ENCODE measurements around the gene PCDH15.

Gene PCDH15

GRCh38 chr10:54108961-54109360, 692.1 kb downstream of the PCDH15 start:
- DNase-seq, result no peak

- DNase-seq, result no peak
Observed at GRCh38 chr10:54096892-54097291, 704.1 kb downstream of the PCDH15 start.

- DNase-seq, result no peak
Observed at GRCh38 chr10:54094321-54094720, 706.7 kb downstream of the PCDH15 start.

- DNase-seq, result no peak
Observed at GRCh38 chr10:54091237-54091636, 709.8 kb downstream of the PCDH15 start.

GRCh38 chr10:54081950-54082349, 719.1 kb downstream of the PCDH15 start:
- no peak for DNase-seq

GRCh38 chr10:54067361-54067760, 733.7 kb downstream of the PCDH15 start:
- DNase-seq, result no peak

- no peak for DNase-seq
Observed at GRCh38 chr10:54066646-54067045, 734.4 kb downstream of the PCDH15 start.

GRCh38 chr10:54065106-54065505, 735.9 kb downstream of the PCDH15 start:
- no peak for DNase-seq

GRCh38 chr10:54064215-54064614, 736.8 kb downstream of the PCDH15 start:
- no peak for DNase-seq

GRCh38 chr10:54063514-54063913, 737.5 kb downstream of the PCDH15 start:
- no peak for DNase-seq

GRCh38 chr10:54060572-54060971, 740.5 kb downstream of the PCDH15 start:
- no peak for DNase-seq

GRCh38 chr10:54057357-54057756, 743.7 kb downstream of the PCDH15 start:
- no peak for DNase-seq

GRCh38 chr10:54026340-54026739, 774.7 kb downstream of the PCDH15 start:
- DNase-seq, result no peak

GRCh38 chr10:54011117-54011516, 789.9 kb downstream of the PCDH15 start:
- DNase-seq, result no peak

- DNase-seq, result no peak
Observed at GRCh38 chr10:54010337-54010933, 790.6 kb downstream of the PCDH15 start.

- DNase-seq, result no peak
Observed at GRCh38 chr10:54009672-54010071, 791.4 kb downstream of the PCDH15 start.

- no peak for DNase-seq
Observed at GRCh38 chr10:54002077-54002476, 799.0 kb downstream of the PCDH15 start.

GRCh38 chr10:53997953-53998352, 803.1 kb downstream of the PCDH15 start:
- DNase-seq, result no peak

- DNase-seq, result no peak
Observed at GRCh38 chr10:53990799-53991238, 810.2 kb downstream of the PCDH15 start.

GRCh38 chr10:53983431-53983830, 817.6 kb downstream of the PCDH15 start:
- DNase-seq, result no peak

GRCh38 chr10:53980210-53980609, 820.8 kb downstream of the PCDH15 start:
- no peak for DNase-seq

GRCh38 chr10:53978301-53978700, 822.7 kb downstream of the PCDH15 start:
- no peak for DNase-seq

GRCh38 chr10:53977267-53977666, 823.8 kb downstream of the PCDH15 start:
- no peak for DNase-seq

- DNase-seq, result no peak
Observed at GRCh38 chr10:53957401-53957800, 843.6 kb downstream of the PCDH15 start.

- no peak for DNase-seq
Observed at GRCh38 chr10:53955091-53955490, 845.9 kb downstream of the PCDH15 start.
